Keratinocyte (primary cell): Measurements from ENCODE around the gene GUCY2C. TPM values are rescaled to one million over a fixed set of nuclear protein-coding genes. Genes with fewer than 3 reads are reported as not detected.

Experiments used
- DNase-seq: peaks from one replicate; pipeline ENCODE4 v3.0.0-alpha.2; 2011; ENCODE audit warnings: low read depth, missing footprints, low spot score
- FAIRE-seq: peaks from 2 replicates; lab custom pipeline; 2011; peaks lifted over from hg19 to GRCh38; lab: Jason Lieb, UNC
- H2AFZ ChIP-seq: 2 replicates; pipeline ENCODE4 v1.6.0; 2012; ENCODE audit warnings: low read length, control low read depth, inconsistent platforms; ENCODE audit not compliant: control insufficient read depth
- H3K27ac ChIP-seq: 2 replicates; pipeline ENCODE4 v1.5.1; 2011; ENCODE audit warnings: low read length; ENCODE audit not compliant: control insufficient read depth, insufficient read depth
- H3K27me3 ChIP-seq: 3 replicates; pipeline ENCODE4 v1.6.0; 2011; ENCODE audit warnings: low read length; ENCODE audit not compliant: control insufficient read depth, insufficient read depth; ENCODE audit errors: extremely low read depth
- H3K36me3 ChIP-seq, 2 experiments: 2 replicates in 1 of 2; 3 replicates in 1 of 2; pipeline ENCODE4 v1.5.1; 2011; ENCODE audit warnings: low read length in 2 of 2, mild to moderate bottlenecking in 1 of 2; ENCODE audit not compliant: control insufficient read depth in 2 of 2, insufficient read depth in 2 of 2; ENCODE audit errors: extremely low read depth in 1 of 2
- H3K4me1 ChIP-seq: 3 replicates; pipeline ENCODE4 v1.5.1; 2011; ENCODE audit warnings: low read length; ENCODE audit not compliant: control insufficient read depth, insufficient read depth; ENCODE audit errors: extremely low read depth
- H3K4me2 ChIP-seq: 3 replicates; pipeline ENCODE4 v1.6.0; 2011; ENCODE audit warnings: low read depth, low read length; ENCODE audit not compliant: control insufficient read depth, insufficient read depth; ENCODE audit errors: extremely low read depth
- H3K4me3 ChIP-seq, 3 experiments: fragments of 200-600 bp in 1 of 3; sonication (generic) in 1 of 3; 2 replicates in 2 of 3; 3 replicates in 1 of 3; pipeline ENCODE4 v1.5.1; 2011 to 2016; ENCODE audit warnings: low read length in 3 of 3, mild to moderate bottlenecking in 3 of 3, control low read depth in 2 of 3, inconsistent platforms in 1 of 3, low read depth in 1 of 3, mixed read lengths in 1 of 3, mixed run types in 1 of 3, moderate library complexity in 1 of 3; ENCODE audit not compliant: control insufficient read depth in 2 of 3, insufficient read depth in 2 of 3; ENCODE audit errors: extremely low read depth in 1 of 3
- H3K79me2 ChIP-seq: 2 replicates; pipeline ENCODE4 v1.6.0; 2012; ENCODE audit warnings: low read length; ENCODE audit not compliant: control insufficient read depth, insufficient read depth
- H3K9ac ChIP-seq: 3 replicates; pipeline ENCODE4 v1.6.0; 2011; ENCODE audit warnings: low read length; ENCODE audit not compliant: control insufficient read depth, insufficient read depth; ENCODE audit errors: extremely low read depth
- H3K9me1 ChIP-seq: 3 replicates; pipeline ENCODE4 v1.6.0; 2011; ENCODE audit warnings: low read length; ENCODE audit not compliant: control insufficient read depth, insufficient read depth; ENCODE audit errors: extremely low read depth
- H3K9me3 ChIP-seq: 2 replicates; pipeline ENCODE4 v1.5.1; 2012; ENCODE audit warnings: low read depth, low read length; ENCODE audit not compliant: control insufficient read depth
- H4K20me1 ChIP-seq: 3 replicates; pipeline ENCODE4 v1.6.0; 2011; ENCODE audit warnings: low read length; ENCODE audit not compliant: control insufficient read depth, insufficient read depth; ENCODE audit errors: extremely low read depth
- EZH2 ChIP-seq: IDR thresholded peaks from one replicate; pipeline ENCODE4 v1.6.1; 2012; ENCODE audit warnings: inconsistent platforms, mild to moderate bottlenecking, low read length, moderate library complexity
- dilution Hi-C: fragments of 300-500 bp; cut with MboI; formaldehyde crosslinking; loops from one replicate; pipeline ENCODE4 v1.7.0; 2020; ENCODE audit warnings: low sequenced_read_pairs; ENCODE audit not compliant: extremely low pct_ligation_motif_present
- polyA plus RNA-seq, 5 experiments: library from polyadenylated mRNA; depleted of rRNA in 3 of 5; stranded (reverse) in 3 of 5; stranded (forward) in 1 of 5; unstranded in 1 of 5; fragments of >200 nt; gene quantifications; 1 replicate in 1 of 5; 2 replicates in 3 of 5; 3 replicates in 1 of 5; pipeline versions ENCODE4 v1.2.1 to v1.2.3, GENCODE V29; 2011 to 2012; ENCODE audit warnings: missing spikeins in 2 of 5, low read depth in 1 of 5, low replicate concordance in 1 of 5
- TF ChIP-seq, protein P1 (sequence below), 3 experiments: IDR thresholded peaks in 1 of 3; conservative IDR thresholded peaks in 1 of 3; optimal IDR thresholded peaks in 1 of 3; 2 replicates in 2 of 3; 3 replicates in 1 of 3; pipeline versions ENCODE3 to v1.5.1; 2011; ENCODE audit warnings: low read length in 3 of 3, mild to moderate bottlenecking in 3 of 3, moderate library complexity in 2 of 3, control low read depth in 1 of 3, inconsistent platforms in 1 of 3; ENCODE audit not compliant: insufficient read depth in 2 of 3; ENCODE audit errors: extremely low read depth in 1 of 3

Gene GUCY2C
- polyA plus RNA-seq, 1 donor (not counting 4 experiments of a cell fraction or from before 2014, with no cell fraction given), result 0.03 TPM

- Histone ChIP-seq H3K9ac (no peak overlapping the region), H3K79me2 (no peaks in the 10 kb centered on the region), H3K36me3 (no peaks in the 10 kb centered on the region), H3K4me1 (peaks cover 10% of the 10 kb centered on the region), H3K9me3 (no peaks in the 10 kb centered on the region), H4K20me1 (no peaks in the 10 kb centered on the region), H3K27ac (no peak overlapping the region), H2AFZ (no peak overlapping the region), H3K27me3 (no peaks in the 10 kb centered on the region), H3K4me2 (no peak overlapping the region), H3K4me3 (no peak overlapping the region), H3K9me1 (no peaks in the 10 kb centered on the region)
- no peak for FAIRE-seq
- no peak for DNase-seq
- TF ChIP-seq EZH2, result no peak
- TF ChIP-seq, protein P1, sequence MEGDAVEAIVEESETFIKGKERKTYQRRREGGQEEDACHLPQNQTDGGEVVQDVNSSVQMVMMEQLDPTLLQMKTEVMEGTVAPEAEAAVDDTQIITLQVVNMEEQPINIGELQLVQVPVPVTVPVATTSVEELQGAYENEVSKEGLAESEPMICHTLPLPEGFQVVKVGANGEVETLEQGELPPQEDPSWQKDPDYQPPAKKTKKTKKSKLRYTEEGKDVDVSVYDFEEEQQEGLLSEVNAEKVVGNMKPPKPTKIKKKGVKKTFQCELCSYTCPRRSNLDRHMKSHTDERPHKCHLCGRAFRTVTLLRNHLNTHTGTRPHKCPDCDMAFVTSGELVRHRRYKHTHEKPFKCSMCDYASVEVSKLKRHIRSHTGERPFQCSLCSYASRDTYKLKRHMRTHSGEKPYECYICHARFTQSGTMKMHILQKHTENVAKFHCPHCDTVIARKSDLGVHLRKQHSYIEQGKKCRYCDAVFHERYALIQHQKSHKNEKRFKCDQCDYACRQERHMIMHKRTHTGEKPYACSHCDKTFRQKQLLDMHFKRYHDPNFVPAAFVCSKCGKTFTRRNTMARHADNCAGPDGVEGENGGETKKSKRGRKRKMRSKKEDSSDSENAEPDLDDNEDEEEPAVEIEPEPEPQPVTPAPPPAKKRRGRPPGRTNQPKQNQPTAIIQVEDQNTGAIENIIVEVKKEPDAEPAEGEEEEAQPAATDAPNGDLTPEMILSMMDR (optimal IDR thresholded peaks at IDR 0.05 in 1 of 3, IDR thresholded peaks at IDR 0.05 in 1 of 3, conservative IDR thresholded peaks at IDR 0.05 in 1 of 3; ENCODE audit: extremely low read depth in 1 of 3, insufficient read depth in 2 of 3, low read length in 3 of 3), result no peak
- dilution Hi-C loops, result no loop called here
Observed at GRCh38 chr12:14571779-14572178, 124.6 kb downstream of the GUCY2C start.

DNA sequence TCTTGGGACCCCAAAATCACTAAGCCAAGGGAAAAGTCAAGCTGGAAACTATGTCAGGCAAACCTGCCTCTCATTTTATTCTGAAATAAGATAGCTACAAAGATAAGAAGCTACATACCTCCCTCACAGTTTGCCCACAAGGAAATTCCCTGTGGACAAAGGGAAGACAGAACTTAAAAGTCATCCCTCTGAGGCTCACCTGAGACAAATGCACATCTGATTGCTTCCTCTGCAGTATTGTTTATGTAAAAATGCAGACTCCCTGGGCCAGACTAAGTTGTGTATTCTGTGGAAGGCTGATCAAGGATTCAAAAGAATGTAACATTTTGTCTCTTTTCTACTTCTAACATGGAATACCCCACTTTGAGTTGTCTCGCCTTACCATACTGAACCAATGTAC is 126.2 kb downstream of the GUCY2C start:
- Histone ChIP-seq H3K4me2 (no peak overlapping the region), H3K9ac (no peak overlapping the region), H3K4me1 (peaks cover 10% of the 10 kb centered on the region), H3K4me3 (no peak overlapping the region), H4K20me1 (no peaks in the 10 kb centered on the region), H3K79me2 (no peaks in the 10 kb centered on the region), H3K9me3 (no peaks in the 10 kb centered on the region), H3K9me1 (no peaks in the 10 kb centered on the region), H3K27ac (no peak overlapping the region), H3K36me3 (no peaks in the 10 kb centered on the region), H3K27me3 (no peaks in the 10 kb centered on the region), H2AFZ (no peak overlapping the region)
- DNase-seq (no peak), FAIRE-seq (no peak)
- dilution Hi-C loops, result no loop called here
- no peak for TF ChIP-seq EZH2
- TF ChIP-seq, protein P1 (optimal IDR thresholded peaks at IDR 0.05 in 1 of 3, IDR thresholded peaks at IDR 0.05 in 1 of 3, conservative IDR thresholded peaks at IDR 0.05 in 1 of 3; ENCODE audit: extremely low read depth in 1 of 3, insufficient read depth in 2 of 3, low read length in 3 of 3), result no peak
